Stimulated activated CD4-positive, alpha-beta T cell treated with anti-CD3 and anti-CD28 coated beads, Interleukin-2, amount 100 ng/mL, for 48 hours (primary cell): ENCODE measurements around the gene HPSE2.

Source experiments
- DNase-seq, 2 donors: peaks; one replicate each; pipeline ENCODE4 v3.0.0-alpha.2; 2020

The HPSE2 gene

GRCh38 chr10:98450618-98451017, 785.0 kb downstream of the HPSE2 start:
- DNase-seq: no peak

GRCh38 chr10:98449287-98449686, 786.4 kb downstream of the HPSE2 start:
- DNase-seq: no peak

GRCh38 chr10:98446661-98447221, 788.9 kb downstream of the HPSE2 start, which contains the start of gene HPS1:
Gene HPS1, minus strand, starts transcription at chr10:98446935. Its CDS starts 3,695 bp downstream, at chr10:98443240.
- DNase-seq: peak; percentile 80 to 84

GRCh38 chr10:98446151-98446660, 789.4 kb downstream of the HPSE2 start:
- DNase-seq: peak; percentile 21

GRCh38 chr10:98445200-98445812, 790.3 kb downstream of the HPSE2 start:
- DNase-seq: no peak

- no peak for DNase-seq
Observed at GRCh38 chr10:98444314-98445006, 791.2 kb downstream of the HPSE2 start.

DNA sequence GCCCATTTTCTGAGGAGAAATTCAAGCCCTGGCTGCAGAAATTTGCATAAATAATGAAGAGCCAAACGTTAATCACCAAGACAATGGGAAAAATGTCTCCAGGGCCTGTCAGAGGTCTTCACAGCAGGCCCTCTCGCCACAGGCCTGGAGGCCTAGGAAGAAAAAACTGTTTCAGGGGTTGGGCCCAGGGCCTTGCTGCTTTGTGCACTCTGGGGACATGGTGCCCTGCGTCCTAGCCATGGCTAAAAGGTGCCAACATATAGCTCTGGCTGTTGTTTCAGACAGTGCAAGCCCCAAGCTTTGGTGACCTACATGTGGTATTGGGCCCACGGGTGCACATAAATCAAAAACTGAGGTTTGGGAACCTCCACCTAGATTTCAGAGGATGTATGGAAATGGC, 796.9 kb downstream of the HPSE2 start:
- no peak for DNase-seq

DNA sequence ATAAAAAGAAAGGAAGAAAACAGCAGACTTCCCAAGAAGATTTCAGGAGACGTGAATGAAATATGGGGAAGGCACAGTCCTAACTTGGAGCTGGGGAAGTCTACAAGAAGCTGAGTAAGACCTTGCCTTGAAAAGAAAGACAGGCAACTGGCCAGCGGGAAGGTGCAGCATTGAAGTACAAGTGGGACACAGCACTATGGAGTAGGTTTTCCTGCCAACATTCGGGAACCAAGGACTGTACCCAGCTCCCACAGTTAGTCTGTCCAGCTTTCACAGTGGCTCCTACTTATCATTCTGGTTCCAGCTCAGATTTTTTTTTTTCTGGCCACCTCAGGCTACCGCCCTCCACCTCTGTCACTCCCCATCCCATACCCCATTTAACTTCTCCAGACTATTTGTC, 798.9 kb downstream of the HPSE2 start:
- DNase-seq: no peak

GRCh38 chr10:98435178-98435577, 800.5 kb downstream of the HPSE2 start:
- DNase-seq: no peak

DNA sequence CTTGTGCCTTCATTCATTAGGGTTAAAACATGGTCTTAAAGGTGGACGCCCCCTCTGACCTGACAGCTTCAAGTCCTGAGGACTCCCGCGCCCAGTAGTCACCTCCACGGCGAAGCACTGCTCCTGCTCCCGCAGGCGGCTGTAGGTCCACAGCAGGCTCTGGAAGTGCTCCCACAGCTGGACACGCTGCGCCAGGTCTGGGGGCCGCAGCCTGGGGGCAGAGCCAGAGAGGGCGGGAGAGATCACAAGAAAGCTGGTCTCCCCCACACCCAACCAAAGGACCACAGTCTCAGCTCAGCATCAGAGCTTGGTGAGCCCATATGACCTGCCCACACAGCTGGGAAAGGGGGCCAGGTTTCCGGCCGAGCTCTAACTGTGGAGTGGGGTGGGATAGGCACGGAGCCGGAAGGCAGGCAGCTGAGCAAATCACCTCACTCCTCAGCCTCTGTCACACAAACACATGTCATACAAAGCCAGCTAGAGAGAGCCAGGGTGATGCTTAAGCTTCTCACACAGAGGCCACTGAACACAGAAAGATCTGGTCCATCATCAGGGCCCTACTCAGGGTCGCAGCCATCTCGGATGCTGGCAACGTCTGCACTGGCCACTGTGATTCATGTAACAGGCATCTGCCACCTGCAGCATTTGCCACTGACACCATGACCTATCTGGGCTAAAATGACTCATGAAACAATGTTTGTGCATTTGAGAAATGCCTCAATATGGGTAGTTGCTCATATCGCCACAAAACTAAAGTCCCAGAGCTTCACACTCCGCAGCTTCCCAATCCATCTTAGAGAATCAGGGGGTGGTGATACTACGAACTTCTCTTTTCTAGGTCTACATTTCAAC, 801.5 kb downstream of the HPSE2 start:
- DNase-seq: no peak

DNA sequence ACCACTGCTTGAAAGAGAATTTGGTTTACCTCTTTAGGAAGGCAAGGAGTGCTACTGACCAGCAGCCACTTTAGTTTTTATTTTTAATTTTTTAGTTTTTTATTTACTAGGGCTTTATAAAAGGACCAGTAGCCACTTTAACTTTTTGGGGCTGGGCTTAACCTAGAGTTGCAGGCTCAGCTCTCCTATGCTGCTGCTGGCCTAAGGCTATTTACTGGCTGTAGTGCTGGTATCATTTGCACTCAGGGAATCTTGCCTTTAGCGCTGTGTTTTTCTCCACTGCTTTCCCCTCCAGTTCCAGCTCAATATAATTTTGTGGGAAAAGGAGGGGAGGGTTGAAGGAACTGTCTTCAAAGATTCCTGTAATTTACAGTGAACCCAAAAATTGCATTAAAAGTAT, 802.3 kb downstream of the HPSE2 start:
- no peak for DNase-seq

DNA sequence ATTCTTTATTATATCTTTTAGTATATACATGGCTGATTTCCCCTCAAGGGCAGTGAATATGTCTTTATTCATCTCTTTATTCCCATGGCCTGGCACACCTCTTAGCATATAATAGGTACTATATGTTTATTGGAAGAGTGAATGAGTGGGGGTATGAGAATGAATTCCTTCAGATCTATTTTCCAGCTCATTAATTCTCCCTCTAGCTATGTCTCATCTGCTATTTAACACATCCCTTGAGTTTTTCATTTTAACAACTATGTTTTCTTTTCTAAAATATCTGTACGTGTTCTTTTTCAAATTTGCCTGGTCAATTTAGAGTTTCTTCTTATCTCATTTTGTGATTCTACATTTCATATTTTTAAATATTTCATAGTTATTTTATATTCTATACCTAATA, 803.3 kb downstream of the HPSE2 start:
- DNase-seq: no peak

GRCh38 chr10:98431016-98431415, 804.6 kb downstream of the HPSE2 start:
- no peak for DNase-seq

DNA sequence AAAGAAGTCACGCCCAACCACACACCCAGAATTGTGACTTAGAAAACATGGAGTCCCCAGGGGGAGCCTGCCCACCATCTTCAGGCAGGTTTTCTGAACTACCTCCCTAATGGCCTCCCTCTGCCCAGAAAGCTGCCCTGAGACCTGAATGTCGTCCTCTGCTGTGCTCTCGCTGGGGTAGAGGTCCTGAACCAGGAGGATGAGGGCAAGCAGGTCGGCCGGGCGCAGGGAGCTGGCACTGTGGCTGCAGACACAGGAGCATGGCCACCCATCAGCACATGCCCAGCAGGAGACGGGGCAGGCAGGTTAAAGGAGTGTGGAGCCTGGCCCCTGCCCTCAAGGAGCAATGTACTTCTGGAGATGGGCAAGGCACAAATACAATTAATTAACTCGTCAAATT, 805.2 kb downstream of the HPSE2 start:
- no peak for DNase-seq

- no peak for DNase-seq
Observed at GRCh38 chr10:98429320-98430072, 806.2 kb downstream of the HPSE2 start.

DNA sequence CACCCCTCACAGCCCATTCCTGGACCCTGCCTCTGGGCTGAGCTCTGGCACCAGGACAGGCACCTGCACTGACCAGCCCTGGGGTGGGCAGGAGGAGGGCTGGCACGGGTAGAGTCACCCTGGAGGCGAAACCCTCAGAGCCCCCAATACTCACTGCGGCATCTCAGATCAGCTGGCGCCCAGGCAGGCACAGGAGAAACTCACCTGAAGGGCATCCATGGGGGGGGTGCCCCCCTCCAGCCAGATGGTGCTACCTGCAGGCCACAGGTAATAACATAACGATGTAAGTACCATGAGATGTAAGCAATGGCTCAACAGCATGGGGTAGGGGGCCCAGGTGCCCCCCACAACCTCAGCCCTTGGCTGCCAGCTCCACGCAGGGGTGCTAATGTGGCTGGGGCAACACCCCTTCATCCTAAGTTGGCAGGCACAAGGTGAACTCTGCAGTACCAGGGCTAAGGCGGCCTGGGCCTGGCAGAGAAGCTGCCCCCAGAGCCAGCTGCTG, 808.6 kb downstream of the HPSE2 start:
- no peak for DNase-seq

GRCh38 chr10:98425511-98426352, 809.9 kb downstream of the HPSE2 start:
- DNase-seq: peak; percentile 48

DNA sequence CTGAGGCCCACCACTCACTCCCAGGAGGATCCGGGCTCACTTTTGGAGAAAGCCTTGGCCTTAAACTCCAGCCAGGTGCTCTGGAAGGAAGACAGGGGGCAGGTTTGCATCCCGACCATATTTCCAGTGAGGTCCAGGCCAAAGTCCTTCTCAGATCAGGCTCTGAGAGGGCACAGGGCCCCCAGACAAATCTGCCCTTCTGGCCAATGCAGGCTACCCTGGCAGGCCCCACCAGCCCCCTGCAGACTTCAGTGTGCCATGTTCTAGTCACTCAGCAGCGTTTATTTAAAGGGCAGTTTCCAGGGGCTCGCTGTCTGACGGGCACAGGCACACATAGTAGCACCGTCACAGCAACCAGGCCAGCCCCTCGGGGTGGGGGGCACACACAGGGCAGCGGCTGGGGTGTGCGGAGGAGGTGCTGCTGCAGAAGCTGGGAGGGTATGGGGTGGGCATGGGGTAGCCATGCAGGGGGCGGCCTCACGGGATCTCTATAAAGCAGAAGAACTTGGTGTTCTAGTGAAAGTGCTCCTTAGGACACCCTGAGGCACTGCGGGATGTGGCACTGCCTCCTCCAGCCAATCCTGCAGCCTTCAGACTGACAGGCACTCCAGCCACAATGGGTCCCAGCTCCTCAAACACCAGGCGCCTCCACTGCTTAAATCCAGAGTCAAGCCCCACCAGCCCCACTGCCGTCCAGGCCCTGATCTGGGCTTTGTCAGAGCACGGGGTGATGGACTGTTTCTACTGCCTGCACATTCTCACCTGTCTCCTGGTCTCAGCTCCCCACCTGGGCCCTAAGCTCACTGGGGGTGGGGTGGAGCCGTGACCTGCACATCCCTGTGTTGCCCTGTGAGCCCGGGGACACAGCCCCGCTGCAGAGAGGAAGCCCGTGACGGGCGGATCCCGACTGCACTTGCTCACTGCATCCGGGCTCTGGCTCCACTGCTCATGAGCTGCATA, 811.1 kb downstream of the HPSE2 start:
- DNase-seq: no peak

DNA sequence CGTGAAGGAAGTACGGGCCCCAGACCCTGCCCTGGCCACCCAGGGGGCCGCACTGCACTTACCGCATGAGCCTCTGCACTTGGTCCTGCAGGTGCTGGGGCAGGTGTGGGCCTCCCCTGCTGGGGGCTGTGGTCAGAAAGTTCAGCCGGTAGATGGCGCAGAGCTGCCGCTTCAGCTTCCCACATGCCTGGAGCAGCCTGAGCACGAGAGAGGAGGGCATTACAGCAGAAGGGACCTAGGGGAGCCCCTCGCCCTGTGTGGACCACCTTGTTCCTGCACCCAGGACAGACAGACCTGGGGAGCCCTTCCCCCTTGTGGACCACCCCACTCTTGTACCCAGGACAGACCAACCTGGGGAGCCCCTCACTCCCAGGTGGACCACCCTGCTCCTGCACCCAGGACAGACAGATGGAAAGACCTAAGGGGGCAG, 811.9 kb downstream of the HPSE2 start:
- no peak for DNase-seq

DNA sequence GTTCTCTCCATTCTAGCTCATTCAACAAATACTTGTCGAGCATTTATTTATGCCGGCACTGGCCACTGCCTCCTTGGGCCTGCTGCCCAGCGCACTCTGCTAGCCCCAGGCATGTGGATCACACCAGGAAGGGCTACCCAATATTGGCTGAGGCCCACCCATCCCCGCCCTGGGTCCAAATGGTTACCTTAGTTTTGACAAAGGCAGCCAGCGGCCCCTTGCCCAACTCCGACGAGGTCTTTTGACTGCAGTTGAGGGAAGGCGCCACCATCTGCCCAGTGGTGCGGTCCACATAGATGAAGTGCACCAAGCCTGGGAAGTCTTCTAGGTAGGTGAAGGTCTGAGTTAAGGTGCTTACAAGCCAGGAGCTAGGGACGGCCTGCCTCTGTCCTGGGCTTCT, 813.5 kb downstream of the HPSE2 start:
- DNase-seq: no peak
